ENCODE data around the gene ADAMTS9.

The ADAMTS9 gene

DNA sequence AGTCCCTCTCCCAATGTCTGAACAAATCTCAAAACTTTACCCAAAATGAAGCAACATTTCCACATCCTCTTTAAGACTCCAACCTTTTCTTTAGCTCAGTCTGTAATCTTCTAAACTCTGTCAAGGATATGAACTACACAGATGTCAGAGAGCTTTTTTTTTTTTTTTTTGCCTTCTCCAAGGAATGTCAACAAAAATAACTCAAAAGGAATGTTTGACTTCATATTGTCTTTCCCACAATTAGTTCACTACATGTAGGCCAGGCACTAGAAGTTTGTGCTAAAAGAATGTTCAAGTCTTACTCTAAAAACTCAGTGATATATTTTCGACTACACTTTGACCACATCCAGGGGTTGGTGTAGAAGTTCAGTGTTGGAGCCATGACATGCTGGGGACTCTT lies 37.1 kb downstream of the ADAMTS9 start:
- Histone ChIP-seq H3K27me3 (ENCODE audit: insufficient read depth, poor library complexity, severe bottlenecking) (no peaks in the 10 kb centered on the region), H3K27ac (replicated peaks) (no peak overlapping the region), H3K4me3 (replicated peaks; ENCODE audit: insufficient read depth, low read length) (no peak overlapping the region)
- TF ChIP-seq GABPA (IDR thresholded peaks at IDR 0.05; ENCODE audit: low read depth) (no peak), POLR2AphosphoS5 (IDR thresholded peaks at IDR 0.05; ENCODE audit: low read depth) (no peak), SPI1 (IDR thresholded peaks at IDR 0.05; ENCODE audit: borderline replicate concordance, low read depth) (no peak)
- TF ChIP-seq, protein P1, sequence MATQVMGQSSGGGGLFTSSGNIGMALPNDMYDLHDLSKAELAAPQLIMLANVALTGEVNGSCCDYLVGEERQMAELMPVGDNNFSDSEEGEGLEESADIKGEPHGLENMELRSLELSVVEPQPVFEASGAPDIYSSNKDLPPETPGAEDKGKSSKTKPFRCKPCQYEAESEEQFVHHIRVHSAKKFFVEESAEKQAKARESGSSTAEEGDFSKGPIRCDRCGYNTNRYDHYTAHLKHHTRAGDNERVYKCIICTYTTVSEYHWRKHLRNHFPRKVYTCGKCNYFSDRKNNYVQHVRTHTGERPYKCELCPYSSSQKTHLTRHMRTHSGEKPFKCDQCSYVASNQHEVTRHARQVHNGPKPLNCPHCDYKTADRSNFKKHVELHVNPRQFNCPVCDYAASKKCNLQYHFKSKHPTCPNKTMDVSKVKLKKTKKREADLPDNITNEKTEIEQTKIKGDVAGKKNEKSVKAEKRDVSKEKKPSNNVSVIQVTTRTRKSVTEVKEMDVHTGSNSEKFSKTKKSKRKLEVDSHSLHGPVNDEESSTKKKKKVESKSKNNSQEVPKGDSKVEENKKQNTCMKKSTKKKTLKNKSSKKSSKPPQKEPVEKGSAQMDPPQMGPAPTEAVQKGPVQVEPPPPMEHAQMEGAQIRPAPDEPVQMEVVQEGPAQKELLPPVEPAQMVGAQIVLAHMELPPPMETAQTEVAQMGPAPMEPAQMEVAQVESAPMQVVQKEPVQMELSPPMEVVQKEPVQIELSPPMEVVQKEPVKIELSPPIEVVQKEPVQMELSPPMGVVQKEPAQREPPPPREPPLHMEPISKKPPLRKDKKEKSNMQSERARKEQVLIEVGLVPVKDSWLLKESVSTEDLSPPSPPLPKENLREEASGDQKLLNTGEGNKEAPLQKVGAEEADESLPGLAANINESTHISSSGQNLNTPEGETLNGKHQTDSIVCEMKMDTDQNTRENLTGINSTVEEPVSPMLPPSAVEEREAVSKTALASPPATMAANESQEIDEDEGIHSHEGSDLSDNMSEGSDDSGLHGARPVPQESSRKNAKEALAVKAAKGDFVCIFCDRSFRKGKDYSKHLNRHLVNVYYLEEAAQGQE (IDR thresholded peaks at IDR 0.05; ENCODE audit: insufficient replicate concordance, low read depth): no peak
- TF ChIP-seq, protein P2, sequence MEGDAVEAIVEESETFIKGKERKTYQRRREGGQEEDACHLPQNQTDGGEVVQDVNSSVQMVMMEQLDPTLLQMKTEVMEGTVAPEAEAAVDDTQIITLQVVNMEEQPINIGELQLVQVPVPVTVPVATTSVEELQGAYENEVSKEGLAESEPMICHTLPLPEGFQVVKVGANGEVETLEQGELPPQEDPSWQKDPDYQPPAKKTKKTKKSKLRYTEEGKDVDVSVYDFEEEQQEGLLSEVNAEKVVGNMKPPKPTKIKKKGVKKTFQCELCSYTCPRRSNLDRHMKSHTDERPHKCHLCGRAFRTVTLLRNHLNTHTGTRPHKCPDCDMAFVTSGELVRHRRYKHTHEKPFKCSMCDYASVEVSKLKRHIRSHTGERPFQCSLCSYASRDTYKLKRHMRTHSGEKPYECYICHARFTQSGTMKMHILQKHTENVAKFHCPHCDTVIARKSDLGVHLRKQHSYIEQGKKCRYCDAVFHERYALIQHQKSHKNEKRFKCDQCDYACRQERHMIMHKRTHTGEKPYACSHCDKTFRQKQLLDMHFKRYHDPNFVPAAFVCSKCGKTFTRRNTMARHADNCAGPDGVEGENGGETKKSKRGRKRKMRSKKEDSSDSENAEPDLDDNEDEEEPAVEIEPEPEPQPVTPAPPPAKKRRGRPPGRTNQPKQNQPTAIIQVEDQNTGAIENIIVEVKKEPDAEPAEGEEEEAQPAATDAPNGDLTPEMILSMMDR (IDR thresholded peaks at IDR 0.05; ENCODE audit: insufficient read depth, low read length): no peak
- no peak for DNase-seq (ENCODE audit: low read depth in 1 of 2, low spot score in 1 of 2)

DNA sequence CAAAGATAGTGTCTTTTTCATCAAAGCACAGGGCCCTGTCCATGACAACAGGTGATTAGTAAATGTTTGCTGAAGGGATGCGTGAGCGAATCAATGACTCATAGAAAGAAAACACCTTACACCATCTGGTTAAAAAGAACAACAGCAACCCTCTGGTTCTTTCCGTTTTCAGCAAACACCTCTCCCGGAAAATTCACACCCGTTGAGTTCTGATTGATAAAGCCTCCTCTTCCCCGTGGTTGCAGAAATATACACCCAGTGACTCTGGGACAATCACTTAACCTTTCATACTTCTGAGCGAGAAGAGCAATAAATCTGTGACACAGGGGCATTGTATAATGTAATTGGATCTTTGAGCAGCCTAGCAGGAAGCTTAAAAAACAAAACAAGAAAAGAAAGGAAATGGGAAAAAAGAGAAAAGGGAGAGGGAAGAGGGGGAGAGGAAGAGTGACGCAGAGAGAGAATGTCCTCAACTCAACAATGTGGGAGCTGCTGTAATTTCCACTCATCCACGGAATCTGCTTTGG lies 37.6 kb downstream of the ADAMTS9 start:
- no peak overlapping the region for H3K27ac ChIP-seq (replicated peaks)
- DNase-seq (ENCODE audit: low read depth in 1 of 2, low spot score in 1 of 2): no peak

DNA sequence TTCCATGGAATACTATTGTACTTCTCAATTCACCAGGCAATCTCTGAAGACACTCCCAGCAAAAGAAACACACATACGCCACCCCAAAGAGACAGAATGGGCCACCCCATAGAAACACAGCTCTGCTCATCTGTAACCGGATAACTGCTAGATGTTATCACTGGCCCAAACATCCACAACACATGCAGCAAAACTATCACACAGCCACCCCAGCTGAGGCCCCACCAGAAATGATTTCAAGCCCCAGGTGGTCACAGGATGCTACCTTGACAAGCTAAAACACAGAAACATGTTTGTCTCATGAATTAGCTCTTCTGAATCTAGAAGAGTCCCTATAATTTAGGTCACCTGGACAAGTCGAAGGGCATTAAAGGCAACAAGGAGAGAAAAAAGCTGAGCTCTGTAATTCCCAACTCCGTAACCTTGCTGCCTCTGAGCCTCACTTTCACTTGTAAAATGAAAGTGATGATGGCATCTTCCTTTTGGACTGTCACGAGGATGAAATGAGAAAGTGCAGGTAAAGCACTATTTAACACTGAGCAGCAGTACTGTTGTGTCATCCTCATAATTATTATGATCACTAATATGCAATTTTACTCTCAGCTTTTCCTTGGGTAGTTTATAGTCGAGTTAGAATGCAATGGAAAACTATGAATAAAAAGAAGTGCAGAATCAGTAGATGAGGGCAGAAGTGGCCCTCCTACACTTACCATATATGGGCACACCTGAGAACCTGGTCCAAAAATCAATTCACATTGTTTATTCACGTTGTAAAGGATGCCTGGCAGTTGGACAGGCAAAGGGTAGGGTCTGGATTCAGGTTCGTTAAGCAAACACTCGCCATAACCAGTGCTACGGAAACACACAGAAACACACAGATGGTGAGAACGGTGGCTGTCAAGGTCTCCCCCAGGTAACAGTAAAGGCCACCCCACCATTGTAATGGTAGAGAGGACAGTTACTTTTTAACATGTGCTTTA lies 38.6 kb downstream of the ADAMTS9 start:
- no peak for DNase-seq (ENCODE audit: low read depth in 1 of 2, low spot score in 1 of 2)
- TF ChIP-seq, protein P1 (IDR thresholded peaks at IDR 0.05; ENCODE audit: insufficient replicate concordance, low read depth): no peak
- TF ChIP-seq GABPA (IDR thresholded peaks at IDR 0.05; ENCODE audit: low read depth) (no peak), SPI1 (IDR thresholded peaks at IDR 0.05; ENCODE audit: borderline replicate concordance, low read depth) (no peak)
- TF ChIP-seq, protein P2 (IDR thresholded peaks at IDR 0.05; ENCODE audit: insufficient read depth, low read length): no peak
- Histone ChIP-seq H3K27ac (replicated peaks) (no peak overlapping the region), H3K27me3 (ENCODE audit: insufficient read depth, poor library complexity, severe bottlenecking) (no peaks in the 10 kb centered on the region), H3K4me3 (replicated peaks; ENCODE audit: insufficient read depth, low read length) (no peak overlapping the region)

More for the DNA sequence above, 37.6 kb downstream of the ADAMTS9 start:
- Histone ChIP-seq H3K4me3 (replicated peaks; ENCODE audit: insufficient read depth, low read length) (no peak overlapping the region), H3K27me3 (ENCODE audit: insufficient read depth, poor library complexity, severe bottlenecking) (no peaks in the 10 kb centered on the region)
- TF ChIP-seq POLR2AphosphoS5 (IDR thresholded peaks at IDR 0.05; ENCODE audit: low read depth) (no peak), SPI1 (IDR thresholded peaks at IDR 0.05; ENCODE audit: borderline replicate concordance, low read depth) (no peak), GABPA (IDR thresholded peaks at IDR 0.05; ENCODE audit: low read depth) (no peak)
- TF ChIP-seq, protein P2 (IDR thresholded peaks at IDR 0.05; ENCODE audit: insufficient read depth, low read length): no peak
- TF ChIP-seq, protein P1 (IDR thresholded peaks at IDR 0.05; ENCODE audit: insufficient replicate concordance, low read depth): no peak
